Activated CD4-positive, alpha-beta T cell treated with anti-CD3 and anti-CD28 coated beads, Interleukin-10, Interleukin-2, amounts not matched to agents 100 ng/mL and 50 ng/mL, durations not matched to agents 16 hours and 8 hours (primary cell): Measurements from ENCODE around the gene EBNA1BP2.
"Not testable (repeated sequence)": the region's sequence is repeated elsewhere in the genome, so short reads cannot be mapped to it uniquely, and the experiment has no call there.

Source experiments
- DNase-seq: peaks from one replicate; pipeline ENCODE4 v3.0.0-alpha.2; 2020

Gene EBNA1BP2

GRCh38 chr1:43171876-43172526 lies at the start of gene EBNA1BP2, which contains the start of gene CFAP57:
TSS of gene EBNA1BP2 (minus strand) at chr1:43172290. CDS start at chr1:43172118, 172 bp downstream.
TSS of gene CFAP57 (plus strand) at chr1:43172330. CDS start at chr1:43172754, 424 bp downstream.
- peak; percentile 94 for DNase-seq

GRCh38 chr1:43221797-43222196 lies 49.7 kb upstream of the EBNA1BP2 start:
- DNase-seq: no peak

GRCh38 chr1:43220905-43221778 lies 49.1 kb upstream of the EBNA1BP2 start:
- no peak for DNase-seq

GRCh38 chr1:43217747-43218146 lies 45.7 kb upstream of the EBNA1BP2 start:
- no peak for DNase-seq

GRCh38 chr1:43214501-43215444 lies 42.7 kb upstream of the EBNA1BP2 start:
- DNase-seq: no peak

- DNase-seq: not testable (repeated sequence)
These were observed 36.2 kb upstream of the EBNA1BP2 start for GRCh38 chr1:43208277-43208676.

- no peak for DNase-seq
These were observed 35.3 kb upstream of the EBNA1BP2 start for GRCh38 chr1:43207229-43207853.

- no peak for DNase-seq
These were observed 34.6 kb upstream of the EBNA1BP2 start for GRCh38 chr1:43206600-43207228.

- DNase-seq: no peak
These were observed 33.6 kb upstream of the EBNA1BP2 start for GRCh38 chr1:43205671-43206070.

GRCh38 chr1:43204394-43204793 lies 32.3 kb upstream of the EBNA1BP2 start:
- DNase-seq: peak; percentile 26

- no peak for DNase-seq
These were observed 31.8 kb upstream of the EBNA1BP2 start for GRCh38 chr1:43203859-43204258.

GRCh38 chr1:43199093-43199726 lies 27.1 kb upstream of the EBNA1BP2 start:
- peak; percentile 12 for DNase-seq

- DNase-seq: no peak
These were observed 25.4 kb upstream of the EBNA1BP2 start for GRCh38 chr1:43197343-43198127.

GRCh38 chr1:43194509-43194908 lies 22.4 kb upstream of the EBNA1BP2 start:
- no peak for DNase-seq

GRCh38 chr1:43188106-43188505 lies 16.0 kb upstream of the EBNA1BP2 start:
- no peak for DNase-seq

- DNase-seq: no peak
These were observed 12.9 kb upstream of the EBNA1BP2 start for GRCh38 chr1:43184995-43185394.

GRCh38 chr1:43184388-43184787 lies 12.3 kb upstream of the EBNA1BP2 start:
- DNase-seq: no peak

- no peak for DNase-seq
These were observed 5.6 kb upstream of the EBNA1BP2 start for GRCh38 chr1:43177691-43178090.

- no peak for DNase-seq
These were observed 2.8 kb upstream of the EBNA1BP2 start for GRCh38 chr1:43174873-43175272.

GRCh38 chr1:43172527-43172972 lies 460 bp upstream of the EBNA1BP2 start:
- peak; percentile 90 for DNase-seq
